ENCODE results near the gene LMF1.

The LMF1 gene

DNA sequence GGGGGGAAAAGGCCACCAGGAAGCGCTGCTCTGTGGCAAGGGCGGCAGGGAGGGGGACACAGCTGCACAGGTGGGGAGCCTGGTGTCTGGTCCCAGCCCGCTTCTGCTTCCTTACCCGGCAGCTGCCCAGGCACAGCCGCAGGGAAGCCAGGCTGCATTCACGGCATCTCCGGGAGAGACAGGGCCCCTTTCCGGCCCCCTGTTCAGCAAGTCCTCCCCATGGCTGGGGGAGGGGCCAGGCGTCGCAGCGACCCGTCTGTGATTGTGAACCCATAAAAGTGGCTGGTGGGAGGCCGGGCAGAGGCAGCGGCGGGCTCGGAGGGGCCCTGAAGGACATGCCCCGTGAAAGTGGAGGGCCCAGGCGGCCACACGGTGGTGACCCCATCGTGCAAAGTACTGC is 39.5 kb upstream of the LMF1 start:
- Histone ChIP-seq H3K9ac (ENCODE audit: low read length) (no peak overlapping the region), H3K27me3 (ENCODE audit: control insufficient read depth, insufficient read depth, low read length) (no peaks in the 10 kb centered on the region), H3K27ac (ENCODE audit: low read depth, low read length) (no peak overlapping the region), H3K36me3 (ENCODE audit: control insufficient read depth, insufficient read depth, low read length) (no peaks in the 10 kb centered on the region), H3K4me1 (ENCODE audit: control insufficient read depth, insufficient read depth, low read length) (no peaks in the 10 kb centered on the region), H3K4me3 (ENCODE audit: low read length) (no peak overlapping the region)

GRCh38 chr16:1009358-1010150 is 38.8 kb upstream of the LMF1 start:
- no peak overlapping the region for H3K27ac ChIP-seq (ENCODE audit: low read depth, low read length)
- H3K27me3 ChIP-seq (ENCODE audit: control insufficient read depth, insufficient read depth, low read length), result no peaks in the 10 kb centered on the region
- no peak overlapping the region for H3K4me3 ChIP-seq (ENCODE audit: low read length)
- H3K9ac ChIP-seq (ENCODE audit: low read length), result no peak overlapping the region
- H3K36me3 ChIP-seq (ENCODE audit: control insufficient read depth, insufficient read depth, low read length), result no peaks in the 10 kb centered on the region
- H3K4me1 ChIP-seq (ENCODE audit: control insufficient read depth, insufficient read depth, low read length), result no peaks in the 10 kb centered on the region

DNA sequence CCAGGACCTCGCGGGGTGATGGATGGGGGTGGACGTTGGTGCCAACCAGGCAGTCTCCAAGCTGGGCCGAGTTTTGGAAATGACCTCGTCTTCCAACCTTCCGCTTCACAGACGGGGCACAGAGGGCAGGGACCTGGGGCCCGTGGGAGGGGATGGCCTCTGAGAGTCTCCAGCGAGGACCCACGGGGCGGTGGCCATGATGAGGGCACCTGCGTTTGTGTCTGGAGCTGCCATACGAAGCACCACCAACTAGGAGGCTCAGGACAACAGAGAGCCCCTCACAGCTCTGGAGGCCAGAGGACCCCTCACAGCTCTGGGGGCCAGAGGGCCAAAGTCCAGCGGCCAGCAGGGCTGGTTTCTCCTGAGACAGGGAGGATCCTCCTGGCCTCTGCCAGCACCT is 37.3 kb upstream of the LMF1 start:
- Histone ChIP-seq H3K27me3 (ENCODE audit: control insufficient read depth, insufficient read depth, low read length) (no peaks in the 10 kb centered on the region), H3K27ac (ENCODE audit: low read depth, low read length) (no peak overlapping the region), H3K4me3 (ENCODE audit: low read length) (no peak overlapping the region), H3K9ac (ENCODE audit: low read length) (no peak overlapping the region), H3K36me3 (ENCODE audit: control insufficient read depth, insufficient read depth, low read length) (no peaks in the 10 kb centered on the region), H3K4me1 (ENCODE audit: control insufficient read depth, insufficient read depth, low read length) (no peaks in the 10 kb centered on the region)

GRCh38 chr16:1007284-1007850 is 36.6 kb upstream of the LMF1 start:
- Histone ChIP-seq H3K27ac (ENCODE audit: low read depth, low read length) (no peak overlapping the region), H3K4me3 (ENCODE audit: low read length) (no peak overlapping the region), H3K27me3 (ENCODE audit: control insufficient read depth, insufficient read depth, low read length) (no peaks in the 10 kb centered on the region)

GRCh38 chr16:1006781-1007180 is 36.0 kb upstream of the LMF1 start:
- no peaks in the 10 kb centered on the region for H3K36me3 ChIP-seq (ENCODE audit: control insufficient read depth, insufficient read depth, low read length)
- no peak overlapping the region for H3K4me3 ChIP-seq (ENCODE audit: low read length)
- H3K4me1 ChIP-seq (ENCODE audit: control insufficient read depth, insufficient read depth, low read length), result no peaks in the 10 kb centered on the region
- H3K27ac ChIP-seq (ENCODE audit: low read depth, low read length), result no peak overlapping the region
- H3K9ac ChIP-seq (ENCODE audit: low read length), result no peak overlapping the region
- no peaks in the 10 kb centered on the region for H3K27me3 ChIP-seq (ENCODE audit: control insufficient read depth, insufficient read depth, low read length)

More at GRCh38 chr16:1007284-1007850, 36.6 kb upstream of the LMF1 start:
- Histone ChIP-seq H3K4me1 (ENCODE audit: control insufficient read depth, insufficient read depth, low read length) (no peaks in the 10 kb centered on the region), H3K36me3 (ENCODE audit: control insufficient read depth, insufficient read depth, low read length) (no peaks in the 10 kb centered on the region), H3K9ac (ENCODE audit: low read length) (no peak overlapping the region)

GRCh38 chr16:1005286-1005685 is 34.5 kb upstream of the LMF1 start:
- Histone ChIP-seq H3K36me3 (ENCODE audit: control insufficient read depth, insufficient read depth, low read length) (no peaks in the 10 kb centered on the region), H3K9ac (ENCODE audit: low read length) (no peak overlapping the region), H3K4me1 (ENCODE audit: control insufficient read depth, insufficient read depth, low read length) (no peaks in the 10 kb centered on the region), H3K4me3 (ENCODE audit: low read length) (no peak overlapping the region), H3K27me3 (ENCODE audit: control insufficient read depth, insufficient read depth, low read length) (no peaks in the 10 kb centered on the region), H3K27ac (ENCODE audit: low read depth, low read length) (no peak overlapping the region)

DNA sequence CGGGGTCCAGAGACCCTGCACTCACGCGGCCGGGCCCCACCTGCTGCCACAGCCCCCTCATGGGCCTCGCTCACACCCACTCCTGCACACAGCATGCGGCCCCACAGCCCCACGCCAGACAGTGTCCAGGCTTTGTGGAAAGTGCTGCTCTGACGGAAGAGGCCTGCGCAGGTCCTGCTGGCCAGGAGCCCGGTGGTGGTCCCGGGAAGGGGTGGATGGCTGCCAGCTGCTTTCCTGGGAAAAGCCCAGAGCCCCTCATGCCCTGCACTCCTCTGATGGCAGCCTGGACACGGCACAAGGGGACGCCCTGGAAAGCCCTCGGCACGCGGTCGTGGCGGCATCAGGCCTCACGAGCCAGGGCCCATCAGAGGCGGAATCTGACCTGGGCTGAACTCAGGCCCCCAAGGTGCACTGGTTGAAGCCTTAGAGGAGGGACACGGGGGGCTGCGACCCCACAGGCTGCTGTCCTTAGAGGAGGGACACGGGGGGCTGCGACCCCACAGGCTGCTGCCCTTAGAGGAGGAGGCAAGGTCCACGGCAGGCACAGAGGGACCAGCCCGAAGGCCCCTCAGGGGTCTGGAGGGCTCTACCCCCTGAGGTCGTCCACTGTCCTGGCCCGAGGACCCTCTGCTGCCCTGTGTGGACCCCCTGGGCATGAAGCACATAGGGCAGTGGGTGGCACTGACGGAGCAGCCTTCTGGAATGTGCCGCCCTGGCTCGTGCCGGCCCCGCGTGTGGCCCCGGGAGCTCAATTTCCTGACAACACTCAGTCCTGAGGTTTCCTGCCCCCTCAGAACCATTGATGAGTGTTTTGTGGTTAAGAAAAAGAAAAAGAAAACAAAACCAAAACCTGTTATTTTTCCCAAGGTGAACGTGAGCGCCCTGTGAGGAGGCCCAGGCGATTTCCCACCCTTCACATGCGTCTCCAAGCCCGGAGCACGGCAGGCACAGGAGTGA is 32.9 kb upstream of the LMF1 start:
- Histone ChIP-seq H3K4me1 (ENCODE audit: control insufficient read depth, insufficient read depth, low read length) (no peaks in the 10 kb centered on the region), H3K27ac (ENCODE audit: low read depth, low read length) (no peak overlapping the region), H3K4me3 (ENCODE audit: low read length) (no peak overlapping the region), H3K27me3 (ENCODE audit: control insufficient read depth, insufficient read depth, low read length) (no peaks in the 10 kb centered on the region), H3K36me3 (ENCODE audit: control insufficient read depth, insufficient read depth, low read length) (no peaks in the 10 kb centered on the region), H3K9ac (ENCODE audit: low read length) (no peak overlapping the region)

- Histone ChIP-seq H3K27ac (ENCODE audit: low read depth, low read length) (no peak overlapping the region), H3K36me3 (ENCODE audit: control insufficient read depth, insufficient read depth, low read length) (no peaks in the 10 kb centered on the region), H3K4me3 (ENCODE audit: low read length) (peak overlapping the region; percentile 6), H3K27me3 (ENCODE audit: control insufficient read depth, insufficient read depth, low read length) (peaks cover 8% of the 10 kb centered on the region), H3K9ac (ENCODE audit: low read length) (no peak overlapping the region), H3K4me1 (ENCODE audit: control insufficient read depth, insufficient read depth, low read length) (no peaks in the 10 kb centered on the region)
Measured at GRCh38 chr16:1002399-1003166, 31.8 kb upstream of the LMF1 start.

GRCh38 chr16:1001096-1001495 is 30.3 kb upstream of the LMF1 start:
- Histone ChIP-seq H3K4me1 (ENCODE audit: control insufficient read depth, insufficient read depth, low read length) (no peaks in the 10 kb centered on the region), H3K27me3 (ENCODE audit: control insufficient read depth, insufficient read depth, low read length) (peaks cover 11% of the 10 kb centered on the region), H3K4me3 (ENCODE audit: low read length) (no peak overlapping the region), H3K36me3 (ENCODE audit: control insufficient read depth, insufficient read depth, low read length) (no peaks in the 10 kb centered on the region), H3K9ac (ENCODE audit: low read length) (no peak overlapping the region), H3K27ac (ENCODE audit: low read depth, low read length) (no peak overlapping the region)

- no peak overlapping the region for H3K27ac ChIP-seq (ENCODE audit: low read depth, low read length)
- H3K36me3 ChIP-seq (ENCODE audit: control insufficient read depth, insufficient read depth, low read length), result no peaks in the 10 kb centered on the region
- no peaks in the 10 kb centered on the region for H3K4me1 ChIP-seq (ENCODE audit: control insufficient read depth, insufficient read depth, low read length)
- peaks cover 11% of the 10 kb centered on the region for H3K27me3 ChIP-seq (ENCODE audit: control insufficient read depth, insufficient read depth, low read length)
- H3K9ac ChIP-seq (ENCODE audit: low read length), result no peak overlapping the region
- no peak overlapping the region for H3K4me3 ChIP-seq (ENCODE audit: low read length)
Measured at GRCh38 chr16:1000608-1001007, 29.8 kb upstream of the LMF1 start.

DNA sequence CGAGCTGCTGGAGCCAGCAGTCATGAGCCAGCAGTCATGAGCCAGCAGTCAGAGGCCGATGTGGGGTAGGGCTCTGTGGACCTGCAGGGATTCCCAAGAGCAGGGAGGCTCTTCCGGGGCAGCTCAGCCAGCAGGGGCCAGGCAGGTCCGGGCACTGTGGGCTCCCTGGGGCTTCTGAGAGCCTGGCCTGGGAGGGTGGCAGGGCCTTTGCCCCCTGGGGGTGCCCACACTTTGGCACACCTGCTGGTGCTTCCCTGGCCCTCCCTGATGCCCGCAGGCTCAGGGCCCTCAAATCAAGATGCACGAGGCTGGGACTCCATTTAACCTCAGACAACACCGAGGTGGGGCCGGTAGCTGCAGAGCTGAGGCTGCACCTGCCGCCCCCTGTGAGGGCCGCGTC is 28.9 kb upstream of the LMF1 start:
- Histone ChIP-seq H3K36me3 (ENCODE audit: control insufficient read depth, insufficient read depth, low read length) (no peaks in the 10 kb centered on the region), H3K4me3 (ENCODE audit: low read length) (no peak overlapping the region), H3K9ac (ENCODE audit: low read length) (no peak overlapping the region), H3K4me1 (ENCODE audit: control insufficient read depth, insufficient read depth, low read length) (no peaks in the 10 kb centered on the region), H3K27me3 (ENCODE audit: control insufficient read depth, insufficient read depth, low read length) (peaks cover 11% of the 10 kb centered on the region), H3K27ac (ENCODE audit: low read depth, low read length) (no peak overlapping the region)

DNA sequence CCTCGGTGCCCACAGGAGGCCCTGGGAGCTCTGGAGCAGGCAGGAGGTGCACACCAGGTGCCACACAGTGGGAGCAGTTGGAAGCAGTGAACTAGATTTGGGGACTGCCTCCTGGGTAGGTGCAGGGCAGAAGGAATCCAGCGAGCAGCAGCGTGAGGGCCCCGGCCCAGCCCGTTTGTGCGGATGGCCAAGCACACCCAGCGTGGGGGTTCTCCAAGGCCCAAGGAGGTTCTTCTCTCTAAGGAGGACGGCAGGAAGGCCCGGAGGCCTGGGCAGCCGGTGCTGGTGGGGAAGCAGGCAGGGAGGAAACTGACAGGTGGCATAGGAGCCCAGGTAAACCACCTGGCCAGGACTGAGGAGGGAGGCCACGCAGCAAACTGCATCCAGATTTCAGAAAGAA is 27.8 kb upstream of the LMF1 start:
- Histone ChIP-seq H3K9ac (ENCODE audit: low read length) (no peak overlapping the region), H3K36me3 (ENCODE audit: control insufficient read depth, insufficient read depth, low read length) (no peaks in the 10 kb centered on the region), H3K4me3 (ENCODE audit: low read length) (no peak overlapping the region), H3K27ac (ENCODE audit: low read depth, low read length) (no peak overlapping the region), H3K27me3 (ENCODE audit: control insufficient read depth, insufficient read depth, low read length) (peaks cover 11% of the 10 kb centered on the region), H3K4me1 (ENCODE audit: control insufficient read depth, insufficient read depth, low read length) (no peaks in the 10 kb centered on the region)

All from rectal smooth muscle tissue (tissue), 1 donor.